ENCODE data around the gene RDH16. TPM values are rescaled to one million over a fixed set of nuclear protein-coding genes. Genes with fewer than 3 reads are reported as not detected.
"Not testable (repeated sequence)": the region's sequence is repeated elsewhere in the genome, so short reads cannot be mapped to it uniquely, and the experiment has no call there.

Gene RDH16
- total RNA-seq, 1 donor from 2014 or later: 2.9 TPM

- intact Hi-C loops (cut with DNase I): loop anchor here (5.0 kb wide), 1 partner anchor 231 kb away; no protein-coding TSS in a partner anchor
- H3K4me1 ChIP-seq: peaks cover 35% of the 10 kb centered on the region
Observed at GRCh38 chr12:56988207-56988739, 30.9 kb upstream of the RDH16 start.

GRCh38 chr12:56987551-56988053, 30.2 kb upstream of the RDH16 start:
- Histone ChIP-seq H3K27me3 (no peaks in the 10 kb centered on the region), H3K9me3 (no peaks in the 10 kb centered on the region), H3K36me3 (no peaks in the 10 kb centered on the region), H3K4me1 (peaks cover 35% of the 10 kb centered on the region), H3K4me3 (no peak overlapping the region), H3K27ac (no peak overlapping the region)
- intact Hi-C loops (cut with DNase I): loop anchor here (5.0 kb wide), 1 partner anchor 230 kb away; no protein-coding TSS in a partner anchor
- DNase-seq (ENCODE audit: extremely low spot score in 2 of 2): peak; percentile 67 to 86
- TF ChIP-seq POLR2A (IDR thresholded peaks at IDR 0.05): no peak
- peak; percentile 85 to 92 (median 87) for TF ChIP-seq CTCF (IDR thresholded peaks at IDR 0.05)
- no peak for TF ChIP-seq POLR2AphosphoS5 (IDR thresholded peaks at IDR 0.05; ENCODE audit: insufficient read depth in 1 of 2, low read depth in 1 of 2)

More at GRCh38 chr12:56988207-56988739, 30.9 kb upstream of the RDH16 start:
- Histone ChIP-seq H3K27me3 (no peaks in the 10 kb centered on the region), H3K27ac (no peak overlapping the region), H3K4me3 (no peak overlapping the region), H3K36me3 (no peaks in the 10 kb centered on the region), H3K9me3 (no peaks in the 10 kb centered on the region)
- peak; percentile 19 to 54 for DNase-seq (ENCODE audit: extremely low spot score in 2 of 2)
- no peak for TF ChIP-seq POLR2AphosphoS5 (IDR thresholded peaks at IDR 0.05; ENCODE audit: insufficient read depth in 1 of 2, low read depth in 1 of 2)
- TF ChIP-seq CTCF (IDR thresholded peaks at IDR 0.05): no peak
- no peak for TF ChIP-seq POLR2A (IDR thresholded peaks at IDR 0.05)

GRCh38 chr12:56987011-56987410, 29.6 kb upstream of the RDH16 start:
- H3K9me3 ChIP-seq: no peaks in the 10 kb centered on the region
- H3K36me3 ChIP-seq: no peaks in the 10 kb centered on the region
- DNase-seq (ENCODE audit: extremely low spot score in 2 of 2): peak; percentile 42 to 87
- peaks cover 35% of the 10 kb centered on the region for H3K4me1 ChIP-seq
- no peak for TF ChIP-seq POLR2A (IDR thresholded peaks at IDR 0.05)
- no peak for TF ChIP-seq CTCF (IDR thresholded peaks at IDR 0.05)
- H3K4me3 ChIP-seq: no peak overlapping the region
- H3K27ac ChIP-seq: no peak overlapping the region
- intact Hi-C loops (cut with DNase I): loop anchor here (5.0 kb wide), 1 partner anchor 230 kb away; no protein-coding TSS in a partner anchor
- no peaks in the 10 kb centered on the region for H3K27me3 ChIP-seq

- intact Hi-C loops (cut with DNase I): loop anchor here (5.0 kb wide), 1 partner anchor 228 kb away; no protein-coding TSS in a partner anchor
- H3K27me3 ChIP-seq, H3K4me3 ChIP-seq, H3K9me3 ChIP-seq, H3K36me3 ChIP-seq, H3K27ac ChIP-seq: not testable (repeated sequence)
- peak; percentile 95 to 97 for DNase-seq (ENCODE audit: extremely low spot score in 2 of 2)
- peaks cover 27% of the 10 kb centered on the region for H3K4me1 ChIP-seq
- peak; percentile 27 to 56 for TF ChIP-seq POLR2AphosphoS5 (IDR thresholded peaks at IDR 0.05; ENCODE audit: insufficient read depth in 1 of 2, low read depth in 1 of 2)
Observed at GRCh38 chr12:56985714-56986113, 28.3 kb upstream of the RDH16 start.

- Histone ChIP-seq H3K36me3 (no peaks in the 10 kb centered on the region), H3K4me3 (no peak overlapping the region), H3K27me3 (no peaks in the 10 kb centered on the region), H3K9me3 (no peaks in the 10 kb centered on the region), H3K4me1 (peaks cover 22% of the 10 kb centered on the region), H3K27ac (no peak overlapping the region)
- intact Hi-C loops (cut with DNase I): no loop called here
- peak; percentile 42 to 58 for DNase-seq (ENCODE audit: extremely low spot score in 2 of 2)
- TF ChIP-seq CTCF (IDR thresholded peaks at IDR 0.05) (no peak), POLR2AphosphoS5 (IDR thresholded peaks at IDR 0.05; ENCODE audit: insufficient read depth in 1 of 2, low read depth in 1 of 2) (no peak), POLR2A (IDR thresholded peaks at IDR 0.05) (no peak)
Observed at GRCh38 chr12:56983386-56983785, 26.0 kb upstream of the RDH16 start.

- H3K27ac ChIP-seq; H3K27me3 ChIP-seq; H3K4me3 ChIP-seq; intact Hi-C loops (cut with DNase I); H3K36me3 ChIP-seq; H3K9me3 ChIP-seq: not testable (repeated sequence)
- DNase-seq (ENCODE audit: extremely low spot score in 2 of 2): peak; percentile 46 to 54
- peaks cover 18% of the 10 kb centered on the region for H3K4me1 ChIP-seq
Observed at GRCh38 chr12:56982578-56983236, 25.3 kb upstream of the RDH16 start.
